Ovary (tissue), 3 donors: ENCODE data around the gene RBM47.

Experiments
- CTCF ChIP-seq, 3 donors: fragments of 450-650 bp in 2 of 3; fragments of 200-600 bp in 1 of 3; IDR thresholded peaks; one replicate each; pipeline versions ENCODE4 v1.5.1 to v1.8.0; 2016 to 2022; ENCODE audit warnings: antibody characterized with exemption in 3 of 3, mild to moderate bottlenecking in 1 of 3
- EP300 ChIP-seq: sonication (generic); formaldehyde crosslinking; IDR thresholded peaks from one replicate; pipeline ENCODE4 v1.6.1; 2017; ENCODE audit warnings: antibody characterized with exemption
- POLR2A ChIP-seq: fragments of 450-650 bp; IDR thresholded peaks from one replicate; pipeline ENCODE4 v1.6.1; 2017; ENCODE audit warnings: antibody characterized with exemption, mild to moderate bottlenecking, moderate library complexity
- donor health status: DM: no; HTN: no; CAD: no.

- TF ChIP-seq POLR2A, result no peak
- TF ChIP-seq CTCF (IDR thresholded peaks at IDR 0.05), result no peak
- no peak for TF ChIP-seq EP300
Observed at GRCh38 chr4:40581254-40582140, 48.2 kb downstream of the RBM47 start.
